Activated CD4-positive, alpha-beta T cell treated with anti-CD3 and anti-CD28 coated beads, Interleukin-2, amount 10 ng/mL, durations not matched to agents 7 days and 5 days (primary cell): ENCODE data around the gene KRTAP12-4. TPM values are rescaled to one million over a fixed set of nuclear protein-coding genes. Genes with fewer than 3 reads are reported as not detected.
"Not testable (repeated sequence)": the region's sequence is repeated elsewhere in the genome, so short reads cannot be mapped to it uniquely, and the experiment has no call there.

Source experiments
- CTCF ChIA-PET: fragments of 350-600 bp; sonication (Branson Sonifier 250); formaldehyde crosslinking; loops from one replicate; lab custom pipeline; 2021; ENCODE audit warnings: antibody characterized with exemption; lab: Charles Lee
- POLR2A ChIA-PET: fragments of 350-600 bp; sonication (Branson Sonifier 250); formaldehyde crosslinking; loops from one replicate; lab custom pipeline; 2021; ENCODE audit warnings: antibody characterized with exemption; lab: Charles Lee
- DNase-seq: peaks from one replicate; pipeline ENCODE4 v3.0.0-alpha.2; 2020
- H3K27ac Mint-ChIP-seq: one replicate; pipeline ENCODE4 v1.8.0; 2021; ENCODE audit warnings: mild to moderate bottlenecking, moderate library complexity, mixed read lengths
- H3K27me3 Mint-ChIP-seq: one replicate; pipeline ENCODE4 v1.8.0; 2021; ENCODE audit warnings: mixed read lengths
- H3K36me3 Mint-ChIP-seq: one replicate; pipeline ENCODE4 v1.8.0; 2021; ENCODE audit warnings: low read depth, mixed read lengths
- H3K4me1 Mint-ChIP-seq: one replicate; pipeline ENCODE4 v1.8.0; 2021; ENCODE audit warnings: mixed read lengths
- H3K4me3 Mint-ChIP-seq: one replicate; pipeline ENCODE4 v1.8.0; 2021; ENCODE audit warnings: mild to moderate bottlenecking, moderate library complexity, mixed read lengths
- H3K9me3 Mint-ChIP-seq: one replicate; pipeline ENCODE4 v1.8.0; 2021; ENCODE audit warnings: mixed read lengths
- total RNA-seq, 2 experiments: library from RNA; stranded (reverse); gene quantifications; one replicate each; pipeline ENCODE4 v1.2.3, GENCODE V29; 2021

Gene KRTAP12-4
- total RNA-seq, 2 experiments from 2014 or later, result not detected

DNA sequence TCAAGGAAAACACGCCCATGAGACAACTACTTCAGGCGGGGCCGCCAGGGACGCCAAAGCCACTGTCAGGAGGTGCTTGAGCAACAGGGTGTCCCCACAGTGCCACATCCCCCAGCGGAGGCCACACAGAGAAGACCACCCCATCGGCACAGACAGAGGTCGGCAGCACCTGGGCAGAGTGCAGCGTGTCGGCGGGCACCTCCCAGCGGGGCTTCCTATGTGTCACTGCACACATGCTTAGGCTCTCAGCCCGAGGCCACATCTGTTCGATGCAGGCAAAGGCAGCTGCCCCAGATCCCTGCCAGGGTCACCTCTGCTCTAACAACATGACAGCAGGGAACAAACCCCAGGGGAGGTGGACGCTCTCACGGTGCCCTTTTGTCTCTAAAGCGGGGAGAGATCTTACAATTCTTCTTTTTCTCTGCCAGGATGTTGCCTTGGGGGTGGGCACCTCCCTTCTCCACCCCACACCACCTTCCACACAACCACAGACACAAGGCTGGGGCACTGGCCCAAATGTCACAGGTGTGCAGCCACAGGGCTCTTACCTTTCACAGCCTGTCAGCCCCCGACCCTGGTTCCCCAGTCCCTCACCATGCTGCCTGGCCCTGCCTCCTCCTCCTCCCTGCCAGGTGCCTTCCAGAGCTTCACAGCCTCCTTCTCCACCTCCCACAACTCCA lies 38.4 kb downstream of the KRTAP12-4 start:
- peaks cover 30% of the 10 kb centered on the region for H3K4me1 Mint-ChIP-seq
- peaks cover 35% of the 10 kb centered on the region for H3K9me3 Mint-ChIP-seq
- H3K36me3 Mint-ChIP-seq, result peaks cover 31% of the 10 kb centered on the region
- peak overlapping the region; percentile 48 for H3K27ac Mint-ChIP-seq
- no peaks in the 10 kb centered on the region for H3K27me3 Mint-ChIP-seq
- DNase-seq, result no peak
- ChIA-PET POLR2A (no interaction called here), CTCF (no interaction called here)
- H3K4me3 Mint-ChIP-seq, result no peak overlapping the region

DNA sequence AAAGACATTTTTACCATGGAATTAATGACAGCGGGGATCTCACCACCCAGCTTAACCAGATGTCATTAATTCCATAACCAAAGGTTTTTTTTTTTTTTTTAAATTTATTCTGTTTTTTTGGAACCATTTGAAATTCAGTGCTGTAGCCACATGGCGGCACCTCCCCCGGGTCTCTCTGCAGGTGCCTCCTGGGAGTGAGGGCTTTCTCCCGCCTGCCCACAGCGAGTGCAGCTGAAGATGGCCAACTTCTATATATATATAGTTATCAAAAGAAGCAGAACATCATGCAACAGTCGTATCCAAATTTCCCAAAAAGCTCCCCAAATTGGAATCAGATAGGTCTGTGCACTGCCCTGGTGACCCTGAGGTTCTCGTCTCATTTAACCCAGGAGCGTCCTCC lies 39.0 kb downstream of the KRTAP12-4 start:
- ChIA-PET CTCF (interaction anchor here (0.6 kb wide), 2 partner anchors 14 to 380 kb away, joined by 4 to 5 read pairs; no protein-coding TSS in a partner anchor), POLR2A (no interaction called here)
- Mint-ChIP-seq H3K27ac (no peak overlapping the region), H3K36me3 (peaks cover 26% of the 10 kb centered on the region), H3K9me3 (peaks cover 34% of the 10 kb centered on the region), H3K4me3 (no peak overlapping the region), H3K27me3 (no peaks in the 10 kb centered on the region), H3K4me1 (peaks cover 30% of the 10 kb centered on the region)
- no peak for DNase-seq

DNA sequence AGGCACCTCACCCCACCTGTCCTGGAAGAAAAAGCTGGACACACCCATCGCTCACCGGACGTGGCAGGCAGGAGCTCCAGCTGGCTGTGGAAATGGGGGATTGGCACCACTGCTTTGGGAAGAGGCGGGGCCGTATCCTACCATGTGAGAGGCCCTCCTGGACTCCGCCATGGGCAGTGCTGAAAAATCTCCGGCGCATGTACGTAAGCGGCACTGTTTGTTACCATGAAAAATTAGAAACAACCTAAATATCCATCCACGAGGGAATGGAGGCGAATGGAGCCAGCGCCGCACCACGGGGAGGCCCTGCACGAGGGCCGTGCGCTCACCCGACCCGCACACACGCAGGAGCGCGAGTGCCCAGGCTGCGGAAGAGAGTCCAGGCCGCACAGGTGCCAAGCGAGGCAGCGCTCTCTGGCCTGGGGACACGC lies 39.5 kb downstream of the KRTAP12-4 start:
- POLR2A ChIA-PET, result no interaction called here

DNA sequence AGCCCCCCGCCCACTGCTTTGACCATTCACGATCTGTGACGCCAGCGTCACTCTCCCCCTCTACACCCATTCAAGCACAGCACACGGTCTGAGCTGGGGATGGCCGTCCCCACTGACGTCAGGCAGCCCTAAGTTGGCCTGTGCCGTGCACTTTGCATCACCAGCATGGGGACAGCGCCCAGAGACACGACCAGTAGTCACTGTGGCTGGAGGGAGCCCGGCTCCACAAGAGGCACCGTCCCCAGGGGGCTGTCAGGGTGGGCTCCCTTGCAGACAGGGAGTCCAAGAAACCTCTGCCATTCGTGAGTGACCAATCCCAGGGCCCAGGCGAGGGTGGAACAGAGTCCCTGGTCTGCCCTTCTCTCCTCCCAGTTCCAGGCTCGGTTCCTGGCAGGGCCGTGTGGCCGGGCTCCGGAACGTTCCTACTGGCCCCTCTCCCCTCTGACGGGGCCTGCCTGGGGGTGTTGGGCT lies 40.3 kb downstream of the KRTAP12-4 start:
- Mint-ChIP-seq H3K27ac (no peak overlapping the region), H3K4me1 (peaks cover 20% of the 10 kb centered on the region), H3K27me3 (peaks cover 1% of the 10 kb centered on the region), H3K36me3 (peaks cover 15% of the 10 kb centered on the region), H3K9me3 (peaks cover 34% of the 10 kb centered on the region), H3K4me3 (no peak overlapping the region)
- ChIA-PET POLR2A (no interaction called here), CTCF (no interaction called here)
- no peak for DNase-seq

More for the DNA sequence above, 39.5 kb downstream of the KRTAP12-4 start:
- peaks cover 28% of the 10 kb centered on the region for H3K4me1 Mint-ChIP-seq
- no peak overlapping the region for H3K4me3 Mint-ChIP-seq
- H3K27me3 Mint-ChIP-seq, result no peaks in the 10 kb centered on the region
- DNase-seq, result no peak
- no peak overlapping the region for H3K27ac Mint-ChIP-seq
- CTCF ChIA-PET, result interaction anchor here (0.6 kb wide), 2 partner anchors 14 to 380 kb away, joined by 4 to 5 read pairs; no protein-coding TSS in a partner anchor
- H3K36me3 Mint-ChIP-seq, result peaks cover 23% of the 10 kb centered on the region
- H3K9me3 Mint-ChIP-seq, result peaks cover 34% of the 10 kb centered on the region

DNA sequence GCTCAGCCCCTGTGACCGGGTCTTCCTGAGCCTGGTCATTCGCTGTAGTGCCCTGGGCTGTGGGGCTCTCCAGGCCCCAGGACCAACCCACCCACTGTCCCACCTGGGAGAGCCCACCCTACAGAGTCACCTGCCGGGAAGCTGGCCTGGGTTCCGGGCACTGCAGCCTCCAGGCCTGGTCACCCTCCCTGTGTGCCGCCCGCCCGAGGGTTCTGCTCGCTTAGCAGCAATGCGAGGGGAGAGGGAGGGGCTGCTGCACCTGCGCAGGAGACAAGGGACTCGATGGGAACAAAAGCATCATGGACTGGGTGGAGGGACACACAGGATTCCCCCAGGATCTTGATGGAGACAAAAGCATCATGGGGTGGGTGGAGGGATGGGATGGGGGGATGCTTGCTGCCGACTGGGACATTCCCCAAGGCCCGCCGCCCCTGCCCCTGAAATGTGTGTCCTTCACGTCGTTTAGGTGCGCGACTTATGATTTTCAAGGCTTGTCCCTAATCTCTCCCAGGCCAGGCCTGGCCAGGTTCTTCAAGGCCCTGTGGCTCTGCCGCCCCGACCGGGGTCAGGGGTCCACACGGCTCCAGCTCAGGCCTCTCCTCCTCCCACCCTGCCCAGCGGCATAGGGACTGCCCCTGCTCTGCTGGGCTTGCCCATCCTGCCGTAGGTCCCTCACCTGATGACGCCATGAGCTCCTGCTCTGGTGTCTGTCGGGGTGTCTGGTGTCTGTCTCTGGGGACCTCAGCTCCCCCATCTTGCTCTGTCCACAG lies 40.9 kb downstream of the KRTAP12-4 start:
- ChIA-PET CTCF (no interaction called here), POLR2A (no interaction called here)
- peaks cover 1% of the 10 kb centered on the region for H3K27me3 Mint-ChIP-seq

DNA sequence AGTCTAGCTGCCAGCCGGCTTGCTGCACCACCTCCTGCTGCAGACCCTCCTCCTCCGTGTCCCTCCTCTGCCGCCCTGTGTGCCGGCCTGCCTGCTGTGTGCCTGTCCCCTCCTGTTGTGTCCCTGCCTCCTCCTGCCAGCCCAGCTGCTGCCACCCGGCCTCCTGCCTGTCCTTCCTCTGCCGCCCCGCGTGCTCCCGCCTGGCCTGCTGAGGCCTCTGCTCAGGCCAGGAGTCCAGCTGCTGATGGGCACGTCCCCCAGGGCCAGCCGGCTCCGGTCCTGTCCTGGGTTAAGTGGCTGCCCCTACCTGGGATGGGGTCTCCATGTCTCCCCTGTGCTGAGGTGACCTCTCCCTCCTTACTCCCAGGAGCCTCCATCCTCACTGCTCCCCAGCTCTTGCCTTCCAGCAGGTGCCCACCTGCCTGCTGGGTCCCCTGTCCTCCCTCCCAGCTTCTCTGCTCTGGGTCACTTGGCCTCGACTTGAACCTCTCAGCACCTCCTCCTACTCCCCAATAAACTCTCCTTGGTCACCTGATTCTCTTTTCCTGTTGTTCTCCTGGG lies 41.7 kb downstream of the KRTAP12-4 start:
- no peak for DNase-seq
- peaks cover 4% of the 10 kb centered on the region for H3K36me3 Mint-ChIP-seq
- peaks cover 24% of the 10 kb centered on the region for H3K9me3 Mint-ChIP-seq
- POLR2A ChIA-PET, result no interaction called here
- peaks cover 3% of the 10 kb centered on the region for H3K27me3 Mint-ChIP-seq
- H3K4me3 Mint-ChIP-seq, result no peak overlapping the region
- no peak overlapping the region for H3K27ac Mint-ChIP-seq
- peaks cover 6% of the 10 kb centered on the region for H3K4me1 Mint-ChIP-seq
- CTCF ChIA-PET, result no interaction called here

More for the DNA sequence above, 40.9 kb downstream of the KRTAP12-4 start:
- no peak overlapping the region for H3K27ac Mint-ChIP-seq
- H3K4me1 Mint-ChIP-seq, result peaks cover 14% of the 10 kb centered on the region
- H3K36me3 Mint-ChIP-seq, result peaks cover 9% of the 10 kb centered on the region
- no peak for DNase-seq
- no peak overlapping the region for H3K4me3 Mint-ChIP-seq
- peaks cover 31% of the 10 kb centered on the region for H3K9me3 Mint-ChIP-seq

DNA sequence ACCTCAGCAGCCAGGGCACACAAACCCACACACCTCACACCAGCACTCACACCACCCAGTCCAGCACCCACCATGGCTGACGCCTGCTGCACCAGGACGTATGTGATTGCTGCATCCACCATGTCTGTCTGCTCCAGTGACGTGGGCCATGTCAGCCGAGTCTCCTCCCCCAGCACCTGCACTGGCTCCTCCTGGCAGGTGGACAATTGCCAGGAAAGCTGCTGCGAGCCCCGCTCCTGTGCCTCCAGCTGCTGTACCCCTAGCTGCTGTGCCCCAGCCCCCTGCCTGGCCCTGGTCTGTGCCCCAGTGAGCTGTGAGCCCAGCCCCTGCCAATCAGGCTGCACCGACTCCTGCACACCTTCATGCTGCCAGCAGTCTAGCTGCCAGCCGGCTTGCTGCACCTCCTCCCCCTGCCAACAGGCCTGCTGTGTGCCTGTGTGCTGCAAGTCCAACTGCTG lies 42.4 kb downstream of the KRTAP12-4 start, which contains the start of gene KRTAP10-8:
TSS of gene KRTAP10-8 (plus strand) at position 51 of the 458 bp plus-strand sequence. CDS start at position 73, 22 bp downstream.
- Mint-ChIP-seq H3K9me3 (peaks cover 23% of the 10 kb centered on the region), H3K4me3 (no peak within 1 kb of the TSS), H3K36me3 (peaks cover 4% of the 10 kb centered on the region), H3K4me1 (peaks cover 5% of the 10 kb centered on the region), H3K27me3 (peaks cover 4% of the 10 kb centered on the region), H3K27ac (no peak within 1 kb of the TSS)
- ChIA-PET POLR2A (no interaction called here), CTCF (no interaction called here)
- no peak for DNase-seq

DNA sequence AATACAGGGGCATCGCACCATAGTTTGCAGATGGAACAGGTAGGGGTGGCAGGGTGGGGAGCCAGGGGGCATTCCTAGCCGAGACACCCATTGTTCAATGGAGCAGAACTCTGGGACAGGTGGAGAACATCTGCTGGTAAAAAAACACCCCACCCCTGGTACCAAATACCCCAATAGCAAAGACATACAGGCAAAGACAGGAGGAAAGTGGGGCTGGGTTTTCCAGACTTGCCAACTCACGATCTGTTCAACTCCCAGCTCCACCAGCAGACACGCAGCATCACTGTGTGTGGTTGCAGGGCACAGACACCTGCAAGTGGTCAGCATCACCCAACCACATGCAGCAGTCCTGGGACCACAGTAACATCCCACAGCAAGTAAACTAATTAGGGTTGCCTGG lies 42.9 kb downstream of the KRTAP12-4 start:
- no peak overlapping the region for H3K4me3 Mint-ChIP-seq
- CTCF ChIA-PET, result no interaction called here
- H3K27me3 Mint-ChIP-seq, result peaks cover 6% of the 10 kb centered on the region
- POLR2A ChIA-PET, result no interaction called here
- peaks cover 4% of the 10 kb centered on the region for H3K36me3 Mint-ChIP-seq
- peaks cover 23% of the 10 kb centered on the region for H3K9me3 Mint-ChIP-seq
- no peak overlapping the region for H3K27ac Mint-ChIP-seq
- H3K4me1 Mint-ChIP-seq, result peaks cover 5% of the 10 kb centered on the region
- DNase-seq, result no peak

DNA sequence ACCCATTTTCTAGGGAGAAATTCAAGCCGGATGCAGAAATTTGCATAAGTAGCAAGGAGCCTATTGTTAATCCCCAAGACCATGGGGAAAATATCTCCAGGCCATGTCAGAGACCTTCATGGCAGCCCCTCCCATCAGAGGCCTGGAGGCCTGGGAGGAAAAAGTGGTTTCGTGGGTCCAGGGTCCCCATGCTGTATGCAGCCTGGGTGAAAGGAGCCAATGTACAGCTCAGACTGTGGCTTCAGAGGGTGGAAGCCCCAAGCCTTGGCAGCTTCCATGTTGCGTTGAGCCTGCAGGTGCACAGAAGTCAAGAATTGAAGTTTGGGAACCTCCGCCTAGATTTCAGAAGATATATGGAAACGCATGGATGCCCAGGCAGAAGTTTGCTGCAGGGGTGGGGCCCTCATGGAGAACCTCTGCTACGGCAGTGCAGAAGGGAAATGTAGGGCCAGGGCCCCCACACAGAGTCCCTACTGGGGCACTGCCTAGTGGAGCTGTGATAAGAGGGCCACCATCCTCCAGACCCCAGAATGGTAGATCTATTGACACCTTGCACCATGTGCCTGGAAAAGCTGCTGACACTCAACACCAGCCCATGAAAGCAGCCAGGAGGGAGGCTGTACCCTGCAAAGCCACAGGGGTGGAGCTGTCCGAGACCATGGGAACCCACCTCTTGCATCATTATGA lies 44.2 kb downstream of the KRTAP12-4 start:
- H3K9me3 Mint-ChIP-seq, result peaks cover 23% of the 10 kb centered on the region
- H3K27ac Mint-ChIP-seq, CTCF ChIA-PET, POLR2A ChIA-PET, DNase-seq, H3K4me3 Mint-ChIP-seq, H3K36me3 Mint-ChIP-seq, H3K4me1 Mint-ChIP-seq: not testable (repeated sequence)
- H3K27me3 Mint-ChIP-seq, result peaks cover 11% of the 10 kb centered on the region

DNA sequence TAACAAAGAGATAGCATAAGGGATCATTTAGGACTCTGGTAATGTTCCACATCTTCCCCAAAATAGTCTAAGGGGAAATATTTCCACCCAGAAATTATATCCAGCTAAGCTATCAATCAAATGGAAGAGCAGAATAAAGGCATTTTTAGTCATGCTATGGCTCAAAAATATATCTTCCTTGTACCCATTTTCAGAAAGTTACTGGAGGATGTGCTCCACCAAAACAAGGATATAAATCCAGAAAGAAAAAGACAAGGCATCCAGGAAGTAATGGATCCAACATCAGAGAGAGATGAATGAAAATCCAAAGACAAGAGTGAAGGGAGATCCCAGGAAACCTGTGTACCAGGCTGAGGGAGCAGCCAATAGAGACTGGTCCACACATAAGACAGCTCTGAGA lies 45.3 kb downstream of the KRTAP12-4 start:
- DNase-seq, result no peak
- POLR2A ChIA-PET, result no interaction called here
- Mint-ChIP-seq H3K27me3 (peaks cover 17% of the 10 kb centered on the region), H3K36me3 (peaks cover 4% of the 10 kb centered on the region), H3K9me3 (peaks cover 30% of the 10 kb centered on the region), H3K4me3 (no peak overlapping the region), H3K4me1 (no peaks in the 10 kb centered on the region), H3K27ac (no peak overlapping the region)
- CTCF ChIA-PET, result interaction anchor here (1.0 kb wide), 1 partner anchor 18 kb away, joined by 3 read pairs; the partner anchor contains the start of gene KRTAP10-9

DNA sequence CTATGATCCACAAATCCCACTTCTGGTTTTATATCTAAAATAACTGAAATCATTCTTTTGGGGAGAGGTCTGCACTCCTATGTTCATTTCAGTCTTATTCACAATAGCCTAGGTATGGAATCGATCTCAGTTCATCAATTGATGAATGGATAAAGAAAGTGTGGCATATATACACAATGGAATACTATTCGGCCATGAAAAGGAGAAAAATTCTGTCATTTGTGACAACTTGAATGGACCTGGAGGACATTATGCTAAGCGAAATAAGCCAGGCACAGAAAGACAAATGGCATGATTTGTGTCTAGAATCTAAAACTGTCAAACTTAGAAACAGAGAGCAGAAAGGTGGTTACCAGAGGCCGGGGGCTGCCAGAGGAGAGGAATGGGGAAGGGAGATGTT lies 48.0 kb downstream of the KRTAP12-4 start:
- Mint-ChIP-seq H3K36me3 (peaks cover 3% of the 10 kb centered on the region), H3K27me3 (peaks cover 17% of the 10 kb centered on the region), H3K4me3 (no peak overlapping the region), H3K27ac (no peak overlapping the region), H3K9me3 (peaks cover 30% of the 10 kb centered on the region), H3K4me1 (no peaks in the 10 kb centered on the region)
- DNase-seq, result no peak
- ChIA-PET CTCF (no interaction called here), POLR2A (no interaction called here)
